PC-3 (cell line): ENCODE results near the gene MTRF1. TPM values are rescaled to one million over a fixed set of nuclear protein-coding genes. Genes with fewer than 3 reads are reported as not detected.

Source experiments
- ATAC-seq: fragments of 200-7000 bp; cut with Tn5 transposase; 2 replicates; pipeline ENCODE4 v1.9.1; 2020; ENCODE audit warnings: mild to moderate bottlenecking, moderate library complexity
- Bru-seq: library from RNA; stranded (reverse); fragments of 400-500 nt; gene quantifications from one replicate; lab custom pipeline; 2021; lab: Mats Ljungman, UMichigan
- BruChase-seq, 2 experiments: library from RNA; stranded (reverse); fragments of 400-500 nt; gene quantifications; one replicate each; lab custom pipeline; 2021; lab: Mats Ljungman, UMichigan
- BruUV-seq: library from RNA; stranded (reverse); fragments of 400-500 nt; replicated peaks from 2 replicates; lab custom pipeline; 2021; lab: Mats Ljungman, UMichigan
- CTCF ChIA-PET: fragments of 300-600 bp; sonication (Branson Sonifier 250); formaldehyde crosslinking; loops from one replicate; lab custom pipeline; 2022; ENCODE audit warnings: antibody characterized with exemption; lab: Charles Lee
- POLR2A ChIA-PET: fragments of 300-600 bp; sonication (Branson Sonifier 250); formaldehyde crosslinking; loops from one replicate; lab custom pipeline; 2022; ENCODE audit warnings: antibody characterized with exemption; ENCODE audit not compliant: unreplicated experiment; lab: Charles Lee
- DNase-seq: peaks from one replicate; pipeline ENCODE4 v3.0.0-alpha.2; 2015
- H2AFZ ChIP-seq: fragments of 300-600 bp; sonication (generic); 2 replicates; pipeline ENCODE4 v1.6.0; 2016; ENCODE audit warnings: antibody characterized with exemption, low read length
- H3F3A ChIP-seq: fragments of 300-600 bp; sonication (generic); one replicate; pipeline ENCODE4 v1.6.0; 2017; ENCODE audit warnings: antibody characterized with exemption, low read length, control low read depth, mild to moderate bottlenecking; ENCODE audit not compliant: unreplicated experiment
- H3K27ac ChIP-seq: fragments of 300-600 bp; sonication (generic); 2 replicates; pipeline ENCODE4 v1.5.1; 2016; ENCODE audit warnings: mild to moderate bottlenecking, low read length
- H3K27me3 ChIP-seq: fragments of 300-600 bp; sonication (generic); 2 replicates; pipeline ENCODE4 v1.6.1; 2016; ENCODE audit warnings: low read length, mixed read lengths
- H3K36me3 ChIP-seq: fragments of 300-600 bp; sonication (generic); 2 replicates; pipeline ENCODE4 v1.6.1; 2016; ENCODE audit warnings: low read depth, mixed run types, low read length, mixed read lengths
- H3K4me1 ChIP-seq: fragments of 300-600 bp; sonication (generic); 2 replicates; pipeline ENCODE4 v1.5.1; 2016; ENCODE audit warnings: low read length; ENCODE audit not compliant: insufficient read depth
- H3K4me2 ChIP-seq: fragments of 300-600 bp; sonication (generic); 2 replicates; pipeline ENCODE4 v1.6.0; 2016; ENCODE audit warnings: low read length
- H3K4me3 ChIP-seq: fragments of 300-600 bp; sonication (generic); 2 replicates; pipeline ENCODE4 v1.5.1; 2016; ENCODE audit warnings: mild to moderate bottlenecking, low read length, mixed read lengths
- H3K79me2 ChIP-seq: fragments of 300-600 bp; sonication (generic); 2 replicates; pipeline ENCODE4 v1.6.1; 2017; ENCODE audit warnings: low read length, mixed read lengths
- H3K9ac ChIP-seq: fragments of 300-600 bp; sonication (generic); 2 replicates; pipeline ENCODE4 v1.6.0; 2016; ENCODE audit warnings: mild to moderate bottlenecking, low read length
- H3K9me2 ChIP-seq: fragments of 300-600 bp; sonication (generic); replicated peaks from 2 replicates; pipeline ENCODE4 v1.6.1; 2016; ENCODE audit warnings: mixed run types, low read length, mixed read lengths
- H3K9me3 ChIP-seq: fragments of 300-600 bp; sonication (generic); 2 replicates; pipeline ENCODE4 v1.6.1; 2016; ENCODE audit warnings: low read length, mixed read lengths
- H4K20me1 ChIP-seq: fragments of 300-600 bp; sonication (generic); 2 replicates; pipeline ENCODE4 v1.6.1; 2016; ENCODE audit warnings: low read length, mixed read lengths
- EZH2 ChIP-seq: fragments of 300-600 bp; sonication (generic); IDR thresholded peaks from one replicate; pipeline ENCODE4 v1.6.1; 2017; ENCODE audit warnings: antibody characterized with exemption, mild to moderate bottlenecking, low read length; ENCODE audit not compliant: unreplicated experiment
- EZH2phosphoT487 ChIP-seq: fragments of 300-600 bp; sonication (generic); IDR thresholded peaks from 2 replicates; pipeline ENCODE4 v1.6.1; 2018; ENCODE audit warnings: mild to moderate bottlenecking, antibody characterized with exemption, low read length, borderline replicate concordance
- intact Hi-C: fragments of 100-400 bp; cut with micrococcal nuclease; formaldehyde crosslinking; loops from 2 replicates; pipeline ENCODE4 v1.9.0; 2023
- long read RNA-seq: library from polyadenylated mRNA; unstranded; transcript quantifications from one replicate; pipeline ENCODE4 v2.0.0, GENCODE V29; 2021; ENCODE audit not compliant: unreplicated experiment
- total RNA-seq: library from RNA; depleted of rRNA; stranded (reverse); fragments of >200 nt; gene quantifications from 2 replicates; pipeline ENCODE4 v1.2.3, GENCODE V29; 2014; rRNA removed
- TF ChIP-seq, protein P1 (sequence below): fragments of 300-600 bp; sonication (generic); conservative IDR thresholded peaks from 2 replicates; pipeline ENCODE4 v1.5.1; 2017; ENCODE audit warnings: antibody characterized with exemption, low read depth, mild to moderate bottlenecking, low read length

The MTRF1 gene, protein sequence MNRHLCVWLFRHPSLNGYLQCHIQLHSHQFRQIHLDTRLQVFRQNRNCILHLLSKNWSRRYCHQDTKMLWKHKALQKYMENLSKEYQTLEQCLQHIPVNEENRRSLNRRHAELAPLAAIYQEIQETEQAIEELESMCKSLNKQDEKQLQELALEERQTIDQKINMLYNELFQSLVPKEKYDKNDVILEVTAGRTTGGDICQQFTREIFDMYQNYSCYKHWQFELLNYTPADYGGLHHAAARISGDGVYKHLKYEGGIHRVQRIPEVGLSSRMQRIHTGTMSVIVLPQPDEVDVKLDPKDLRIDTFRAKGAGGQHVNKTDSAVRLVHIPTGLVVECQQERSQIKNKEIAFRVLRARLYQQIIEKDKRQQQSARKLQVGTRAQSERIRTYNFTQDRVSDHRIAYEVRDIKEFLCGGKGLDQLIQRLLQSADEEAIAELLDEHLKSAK
- total RNA-seq (4.7 and 8.2 TPM in 2 replicates), Bru-seq, nascent RNA (percentile 62 among the genes with signal in this experiment), BruChase-seq, experiment 1, labeled RNA remaining after a 6-hour chase (percentile 64 among the genes with signal in this experiment), BruChase-seq, experiment 2, labeled RNA remaining after a 2-hour chase (percentile 64 among the genes with signal in this experiment)
- long read RNA-seq, partial matches to known transcripts, result 9 of 22 reads
- long read RNA-seq, other reads (novel, unspliced or antisense), result 13 of 22 reads

DNA sequence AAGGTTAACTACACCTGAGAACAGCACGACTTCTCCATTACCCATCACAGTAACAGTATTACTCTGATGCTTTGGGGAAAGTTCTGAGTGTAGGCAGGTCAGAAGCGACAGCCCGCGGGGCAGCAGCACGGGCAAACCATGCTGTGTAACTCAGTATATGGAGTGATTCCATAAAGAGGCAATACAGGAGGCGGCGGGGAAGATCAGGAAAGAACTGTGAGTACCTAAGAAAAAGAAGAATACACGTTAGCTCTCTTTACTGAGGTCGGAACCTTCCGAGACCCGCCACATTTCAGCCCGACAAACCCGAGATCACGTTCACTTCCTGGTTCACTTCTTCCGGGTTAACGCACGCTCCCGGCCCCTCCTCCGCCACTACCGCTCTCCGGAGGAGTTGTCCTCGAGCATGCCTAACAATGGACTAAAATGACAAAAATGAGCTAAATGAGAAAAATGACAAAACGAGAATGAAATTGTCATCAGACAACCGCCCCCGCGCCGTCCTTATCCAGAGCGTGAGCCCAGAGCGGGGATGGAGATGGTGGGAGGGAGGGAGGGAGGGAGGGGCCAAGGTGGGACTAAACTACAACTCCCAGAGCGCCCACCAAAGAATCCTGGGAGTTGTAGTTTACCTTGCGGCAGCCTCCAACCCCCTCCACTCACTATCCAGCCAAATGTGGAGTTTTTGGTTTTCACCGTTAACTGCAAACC, at the start of gene MTRF1:
Gene MTRF1 (minus strand): TSS at position 316 of the 711 bp plus-strand sequence. CDS start 2,669 bp downstream, outside the sequence.
- peak; percentile 73 for DNase-seq
- 0 out of 2 replicates have a peak, but pooled peaks cover 3% of the 10 kb centered on the region for H3K9me3 ChIP-seq
- no peaks in the 10 kb centered on the region for H3K9me2 ChIP-seq
- no peaks in the 10 kb centered on the region; the same call in 1 of the 2 replicates for H3K79me2 ChIP-seq
- H4K20me1 ChIP-seq, result no peaks in the 10 kb centered on the region
- peak within 1 kb of the TSS; percentile 33; the same call in 1 of the 2 replicates for H3K27ac ChIP-seq
- H3K9ac ChIP-seq, result peak within 1 kb of the TSS; percentile 76
- peak within 1 kb of the TSS; percentile 84 for H3K4me3 ChIP-seq
- peak within 1 kb of the TSS; percentile 96 for H2AFZ ChIP-seq
- CTCF ChIA-PET, result no interaction called here
- 0 out of 2 replicates have a peak, but pooled peaks cover 4% of the 10 kb centered on the region for H3K36me3 ChIP-seq
- BruUV-seq, result no TSS peak
- POLR2A ChIA-PET, result no interaction called here
- H3K27me3 ChIP-seq, result no peaks in the 10 kb centered on the region
- no peaks in the 10 kb centered on the region for H3F3A ChIP-seq
- TF ChIP-seq EZH2phosphoT487 (no peak), EZH2 (no peak)
- TF ChIP-seq, protein P1, sequence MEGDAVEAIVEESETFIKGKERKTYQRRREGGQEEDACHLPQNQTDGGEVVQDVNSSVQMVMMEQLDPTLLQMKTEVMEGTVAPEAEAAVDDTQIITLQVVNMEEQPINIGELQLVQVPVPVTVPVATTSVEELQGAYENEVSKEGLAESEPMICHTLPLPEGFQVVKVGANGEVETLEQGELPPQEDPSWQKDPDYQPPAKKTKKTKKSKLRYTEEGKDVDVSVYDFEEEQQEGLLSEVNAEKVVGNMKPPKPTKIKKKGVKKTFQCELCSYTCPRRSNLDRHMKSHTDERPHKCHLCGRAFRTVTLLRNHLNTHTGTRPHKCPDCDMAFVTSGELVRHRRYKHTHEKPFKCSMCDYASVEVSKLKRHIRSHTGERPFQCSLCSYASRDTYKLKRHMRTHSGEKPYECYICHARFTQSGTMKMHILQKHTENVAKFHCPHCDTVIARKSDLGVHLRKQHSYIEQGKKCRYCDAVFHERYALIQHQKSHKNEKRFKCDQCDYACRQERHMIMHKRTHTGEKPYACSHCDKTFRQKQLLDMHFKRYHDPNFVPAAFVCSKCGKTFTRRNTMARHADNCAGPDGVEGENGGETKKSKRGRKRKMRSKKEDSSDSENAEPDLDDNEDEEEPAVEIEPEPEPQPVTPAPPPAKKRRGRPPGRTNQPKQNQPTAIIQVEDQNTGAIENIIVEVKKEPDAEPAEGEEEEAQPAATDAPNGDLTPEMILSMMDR, result no peak
- 0 out of 2 replicates have a peak, but pooled peaks cover 5% of the 10 kb centered on the region for H3K4me1 ChIP-seq
- intact Hi-C loops, result no loop called here
- peak within 1 kb of the TSS; percentile 84 for H3K4me2 ChIP-seq
- peak; percentile 97 for ATAC-seq

DNA sequence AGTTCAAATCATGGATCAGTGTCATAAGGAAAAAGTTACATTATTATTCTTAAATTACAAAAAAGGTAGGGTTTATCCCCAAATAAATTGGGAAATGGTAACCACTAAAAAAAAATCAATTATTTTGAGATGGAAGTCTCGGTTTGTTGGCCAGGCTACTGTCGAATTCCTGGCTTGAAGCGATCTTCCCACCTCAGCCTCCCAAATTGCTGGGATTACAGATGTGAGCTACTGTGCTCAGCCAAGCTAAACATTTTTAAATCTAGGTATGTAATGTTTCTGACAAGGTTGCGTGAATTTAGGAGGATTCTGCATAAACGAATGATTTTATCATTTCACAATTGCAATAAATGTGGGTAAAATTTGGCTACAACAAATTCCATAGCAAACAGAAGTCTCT, 49.7 kb upstream of the MTRF1 start:
- CTCF ChIA-PET, result interaction anchor here (0.7 kb wide), 1 partner anchor 57 kb away, joined by 3 read pairs; no protein-coding TSS in a partner anchor
- Histone ChIP-seq H3K4me3 (peak overlapping the region; percentile 89), H3K27me3 (no peaks in the 10 kb centered on the region), H3K4me1 (peaks cover 18% of the 10 kb centered on the region; the same call in 1 of the 2 replicates), H2AFZ (no peak overlapping the region), H3K79me2 (peaks cover 71% of the 10 kb centered on the region), H3K9me3 (no peaks in the 10 kb centered on the region), H4K20me1 (peaks cover 19% of the 10 kb centered on the region; the same call in 1 of the 2 replicates), H3K36me3 (no peaks in the 10 kb centered on the region), H3K4me2 (peak overlapping the region; percentile 81), H3K27ac (no peak overlapping the region), H3F3A (no peaks in the 10 kb centered on the region), H3K9ac (peak overlapping the region; percentile 98), H3K9me2 (no peaks in the 10 kb centered on the region)
- no peak for TF ChIP-seq EZH2
- TF ChIP-seq, protein P1, result no peak
- no peak for TF ChIP-seq EZH2phosphoT487
- POLR2A ChIA-PET, result no interaction called here
- no peak for DNase-seq
- intact Hi-C loops, result loop anchor here (10.0 kb wide), 2 partner anchors 178 to 248 kb away; partner anchors contain the start of genes KBTBD6 and WBP4
- ATAC-seq, result no peak
- no TSS peak for BruUV-seq
